Suprapubic skin (tissue), 4 donors: Measurements from ENCODE around the gene HINFP.

Experiments
- CTCF ChIP-seq, 2 donors: fragments of 200-600 bp in 1 of 2; fragments of 450-650 bp in 1 of 2; sonication (generic) in 1 of 2; IDR thresholded peaks; one replicate each; pipeline ENCODE4 v1.5.1; 2016 to 2019; ENCODE audit warnings: antibody characterized with exemption in 2 of 2, mild to moderate bottlenecking in 1 of 2, moderate library complexity in 1 of 2
- POLR2A ChIP-seq, 2 donors: fragments of 450-650 bp; IDR thresholded peaks; one replicate each; pipeline ENCODE4 v1.6.1; 2017; ENCODE audit warnings: antibody characterized with exemption in 2 of 2, mild to moderate bottlenecking in 2 of 2, moderate library complexity in 2 of 2
- POLR2AphosphoS5 ChIP-seq, 3 donors: sonication (generic); formaldehyde crosslinking; IDR thresholded peaks; one replicate each; pipeline ENCODE4 v1.6.1; 2017; ENCODE audit warnings: antibody characterized with exemption in 3 of 3

- no peak for TF ChIP-seq CTCF (IDR thresholded peaks at IDR 0.05)
- TF ChIP-seq POLR2A (IDR thresholded peaks at IDR 0.05) = no peak
- TF ChIP-seq POLR2AphosphoS5 (IDR thresholded peaks at IDR 0.05) = no peak
Measured at GRCh38 chr11:119088406-119088805, 33.0 kb upstream of the HINFP start.
